ENCODE results near the gene CPM.
"Not testable (repeated sequence)": the region's sequence is repeated elsewhere in the genome, so short reads cannot be mapped to it uniquely, and the experiment has no call there.

Gene CPM

GRCh38 chr12:68865399-68866164 is 67.4 kb downstream of the CPM start:
- Histone ChIP-seq H3K9me3 (ENCODE audit: insufficient read depth, low read depth, low read length) (no peaks in the 10 kb centered on the region), H3K4me2 (ENCODE audit: low read depth, low read length, poor library complexity, severe bottlenecking) (no peak overlapping the region), H3K27me3 (ENCODE audit: insufficient read depth, low read length, poor library complexity, severe bottlenecking) (no peaks in the 10 kb centered on the region), H3K9ac (ENCODE audit: low read depth, low read length, poor library complexity, severe bottlenecking) (no peak overlapping the region), H3F3A (ENCODE audit: low read depth) (no peaks in the 10 kb centered on the region), H4K20me1 (ENCODE audit: insufficient read depth, low read length, poor library complexity, severe bottlenecking) (no peaks in the 10 kb centered on the region), H3K79me2 (ENCODE audit: insufficient read depth, low read length) (no peaks in the 10 kb centered on the region), H3K9me2 (replicated peaks; ENCODE audit: low read depth, low read length) (no peaks in the 10 kb centered on the region), H3K4me3 (ENCODE audit: low read length, poor library complexity, severe bottlenecking) (no peak overlapping the region), H3K36me3 (ENCODE audit: insufficient read depth, low read length) (no peaks in the 10 kb centered on the region), H3K4me1 (ENCODE audit: insufficient read depth, low read length, poor library complexity, severe bottlenecking) (peaks cover 3% of the 10 kb centered on the region), H2AFZ (ENCODE audit: low read length) (no peak overlapping the region)
- TF ChIP-seq EZH2phosphoT487 (IDR thresholded peaks at IDR 0.05; ENCODE audit: borderline replicate concordance), result no peak
- no peak for TF ChIP-seq CTCF (conservative IDR thresholded peaks at IDR 0.05; ENCODE audit: low read length)

GRCh38 chr12:68864604-68865003 is 68.4 kb downstream of the CPM start:
- Histone ChIP-seq H3K4me1 (ENCODE audit: insufficient read depth, low read length, poor library complexity, severe bottlenecking) (peaks cover 3% of the 10 kb centered on the region), H3K9me3 (ENCODE audit: insufficient read depth, low read depth, low read length) (no peaks in the 10 kb centered on the region), H3K79me2 (ENCODE audit: insufficient read depth, low read length) (no peaks in the 10 kb centered on the region), H3K4me2 (ENCODE audit: low read depth, low read length, poor library complexity, severe bottlenecking) (no peak overlapping the region), H3K9ac (ENCODE audit: low read depth, low read length, poor library complexity, severe bottlenecking) (no peak overlapping the region), H3K27me3 (ENCODE audit: insufficient read depth, low read length, poor library complexity, severe bottlenecking) (no peaks in the 10 kb centered on the region), H3K9me2 (replicated peaks; ENCODE audit: low read depth, low read length) (no peaks in the 10 kb centered on the region), H4K20me1 (ENCODE audit: insufficient read depth, low read length, poor library complexity, severe bottlenecking) (no peaks in the 10 kb centered on the region), H3F3A (ENCODE audit: low read depth) (no peaks in the 10 kb centered on the region), H2AFZ (ENCODE audit: low read length) (no peak overlapping the region), H3K36me3 (ENCODE audit: insufficient read depth, low read length) (no peaks in the 10 kb centered on the region), H3K4me3 (ENCODE audit: low read length, poor library complexity, severe bottlenecking) (no peak overlapping the region)
- TF ChIP-seq EZH2phosphoT487 (IDR thresholded peaks at IDR 0.05; ENCODE audit: borderline replicate concordance) (no peak), CTCF (conservative IDR thresholded peaks at IDR 0.05; ENCODE audit: low read length) (no peak)

- H3K36me3 ChIP-seq (ENCODE audit: insufficient read depth, low read length); H3K9me2 ChIP-seq (replicated peaks; ENCODE audit: low read depth, low read length); H3K27me3 ChIP-seq (ENCODE audit: insufficient read depth, low read length, poor library complexity, severe bottlenecking); H3K4me1 ChIP-seq (ENCODE audit: insufficient read depth, low read length, poor library complexity, severe bottlenecking); H4K20me1 ChIP-seq (ENCODE audit: insufficient read depth, low read length, poor library complexity, severe bottlenecking); H3K79me2 ChIP-seq (ENCODE audit: insufficient read depth, low read length); H3K9me3 ChIP-seq (ENCODE audit: insufficient read depth, low read depth, low read length); H3F3A ChIP-seq (ENCODE audit: low read depth): not testable (repeated sequence)
- peak overlapping the region; percentile 63 for H3K4me2 ChIP-seq (ENCODE audit: low read depth, low read length, poor library complexity, severe bottlenecking)
- peak overlapping the region; percentile 43 for H3K4me3 ChIP-seq (ENCODE audit: low read length, poor library complexity, severe bottlenecking)
- peak overlapping the region; percentile 86 for H2AFZ ChIP-seq (ENCODE audit: low read length)
- peak; percentile 77 for TF ChIP-seq CTCF (conservative IDR thresholded peaks at IDR 0.05; ENCODE audit: low read length)
- H3K9ac ChIP-seq (ENCODE audit: low read depth, low read length, poor library complexity, severe bottlenecking), result peak overlapping the region; percentile 17
These were observed 69.0 kb downstream of the CPM start for GRCh38 chr12:68863886-68864454.

Measured in Loucy (cell line).